IMR-90 (cell line): Measurements from ENCODE around the gene BCL11A. TPM values are rescaled to one million over a fixed set of nuclear protein-coding genes. Genes with fewer than 3 reads are reported as not detected.

Source experiments
- ATAC-seq: fragments of 200-7000 bp; cut with Tn5 transposase; 2 replicates; pipeline ENCODE4 v1.9.1; 2020; ENCODE audit warnings: low read depth, mild to moderate bottlenecking, moderate library complexity
- BruUV-seq: library from RNA; stranded (reverse); fragments of 400-500 nt; replicated peaks from 2 replicates; lab custom pipeline; 2021; lab: Mats Ljungman, UMichigan
- CTCF ChIA-PET: fragments of 300-600 bp; formaldehyde crosslinking; extraction: SDS; loops from one replicate; lab custom pipeline; 2021; ENCODE audit warnings: antibody characterized with exemption; lab: Yijun Ruan, JAX
- POLR2A ChIA-PET: fragments of 300-600 bp; sonication (Branson Sonifier 250); formaldehyde crosslinking; loops from one replicate; lab custom pipeline; 2022; ENCODE audit warnings: antibody characterized with exemption; ENCODE audit not compliant: unreplicated experiment; lab: Charles Lee
- DNase-seq: peaks from one replicate; pipeline ENCODE4 v3.0.0; 2013
- H2AFZ ChIP-seq: replicated peaks from 2 replicates; pipeline ENCODE3; 2013; ENCODE audit warnings: low read length, mild to moderate bottlenecking; ENCODE audit not compliant: poor library complexity
- H2AK5ac ChIP-seq: 2 replicates; pipeline ENCODE4 v1.6.1; 2013; ENCODE audit warnings: low read depth, low read length, inconsistent platforms
- H2AK9ac ChIP-seq: replicated peaks from 2 replicates; pipeline ENCODE3; 2013; ENCODE audit warnings: mild to moderate bottlenecking, low read depth, low read length, moderate library complexity; ENCODE audit not compliant: poor library complexity
- H2BK120ac ChIP-seq: 2 replicates; pipeline ENCODE4 v1.6.1; 2013; ENCODE audit warnings: low read depth, low read length, inconsistent platforms
- H2BK15ac ChIP-seq: 3 replicates; pipeline ENCODE4 v1.6.1; 2013; ENCODE audit warnings: low read depth, low read length, inconsistent platforms
- H2BK20ac ChIP-seq: 2 replicates; pipeline ENCODE4 v1.6.1; 2013; ENCODE audit warnings: low read depth, mild to moderate bottlenecking, inconsistent platforms, low read length, moderate library complexity
- H2BK5ac ChIP-seq: 2 replicates; pipeline ENCODE4 v1.6.1; 2013; ENCODE audit warnings: mild to moderate bottlenecking, low read depth, low read length, inconsistent platforms; ENCODE audit not compliant: poor library complexity, severe bottlenecking
- H3K14ac ChIP-seq: replicated peaks from 2 replicates; pipeline ENCODE4 v1.6.1; 2013; ENCODE audit warnings: low read depth, low read length, inconsistent platforms
- H3K18ac ChIP-seq: 2 replicates; pipeline ENCODE4 v1.6.1; 2013; ENCODE audit warnings: low read depth, low read length, control low read depth
- H3K23ac ChIP-seq: 2 replicates; pipeline ENCODE4 v1.6.1; 2013; ENCODE audit warnings: low read depth, low read length, inconsistent platforms
- H3K27ac ChIP-seq: 2 replicates; pipeline ENCODE4 v1.5.1; 2013; ENCODE audit warnings: mild to moderate bottlenecking, control low read depth, low read length; ENCODE audit not compliant: insufficient read depth
- H3K27me3 ChIP-seq: 2 replicates; pipeline ENCODE4 v1.6.1; 2013; ENCODE audit warnings: low read length; ENCODE audit not compliant: control insufficient read depth, insufficient read depth
- H3K36me3 ChIP-seq: 2 replicates; pipeline ENCODE4 v1.6.1; 2013; ENCODE audit warnings: low read length, mixed read lengths; ENCODE audit not compliant: control insufficient read depth, insufficient read depth
- H3K4ac ChIP-seq: 2 replicates; pipeline ENCODE4 v1.6.1; 2013; ENCODE audit warnings: low read depth, low read length, inconsistent platforms
- H3K4me1 ChIP-seq: 2 replicates; pipeline ENCODE4 v1.6.1; 2013; ENCODE audit warnings: low read length, mixed read lengths; ENCODE audit not compliant: control insufficient read depth, insufficient read depth
- H3K4me2 ChIP-seq: 2 replicates; pipeline ENCODE4 v1.6.1; 2013; ENCODE audit warnings: low read depth, mild to moderate bottlenecking, control low read depth, low read length, moderate library complexity
- H3K4me3 ChIP-seq: 2 replicates; pipeline ENCODE4 v1.5.1; 2013; ENCODE audit warnings: low read depth, mild to moderate bottlenecking, control low read depth, low read length, moderate library complexity; ENCODE audit not compliant: insufficient read depth
- H3K56ac ChIP-seq: 2 replicates; pipeline ENCODE4 v1.6.1; 2013; ENCODE audit warnings: low read length, inconsistent platforms; ENCODE audit not compliant: insufficient read depth; ENCODE audit errors: extremely low read depth
- H3K79me1 ChIP-seq, 2 experiments: 2 replicates each; pipeline ENCODE4 v1.6.1; 2013; ENCODE audit warnings: low read length in 2 of 2, inconsistent platforms in 1 of 2, low read depth in 1 of 2
- H3K9ac ChIP-seq: 2 replicates; pipeline ENCODE4 v1.6.1; 2013; ENCODE audit warnings: low read depth, low read length, control low read depth
- H3K9me1 ChIP-seq: 2 replicates; pipeline ENCODE4 v1.6.1; 2013; ENCODE audit warnings: low read length, inconsistent platforms; ENCODE audit not compliant: insufficient read depth
- H3K9me3 ChIP-seq: 2 replicates; pipeline ENCODE4 v1.6.1; 2013; ENCODE audit warnings: low read length; ENCODE audit not compliant: control insufficient read depth, insufficient read depth
- H4K20me1 ChIP-seq: 2 replicates; pipeline ENCODE4 v1.6.1; 2013; ENCODE audit warnings: low read length, inconsistent platforms; ENCODE audit not compliant: insufficient read depth
- H4K5ac ChIP-seq: 2 replicates; pipeline ENCODE4 v1.6.1; 2013; ENCODE audit warnings: mild to moderate bottlenecking, low read depth, low read length, control low read depth
- H4K8ac ChIP-seq, 2 experiments: 2 replicates each; pipeline ENCODE4 v1.6.1; 2013; ENCODE audit warnings: low read depth in 2 of 2, low read length in 2 of 2, control low read depth in 1 of 2, inconsistent platforms in 1 of 2
- H4K91ac ChIP-seq: 2 replicates; pipeline ENCODE4 v1.6.1; 2013; ENCODE audit warnings: low read depth, low read length, inconsistent platforms; ENCODE audit not compliant: insufficient read depth
- CEBPB ChIP-seq: IDR thresholded peaks from 2 replicates; pipeline ENCODE4 v1.6.1; 2012; ENCODE audit warnings: low read depth, low read length, improper control_type of control experiment
- CHD1 ChIP-seq: IDR thresholded peaks from 2 replicates; pipeline ENCODE4 v1.6.1; 2012; ENCODE audit warnings: low read depth, low read length, improper control_type of control experiment
- RFX5 ChIP-seq: IDR thresholded peaks from 2 replicates; pipeline ENCODE4 v1.8.0; 2012; ENCODE audit warnings: low read depth, mild to moderate bottlenecking, low read length, moderate library complexity
- SMC3 ChIP-seq: fragments of 150-350 bp; IDR thresholded peaks from 2 replicates; pipeline ENCODE4 v1.6.1; 2016; ENCODE audit warnings: low read depth, mild to moderate bottlenecking, antibody characterized with exemption, low read length, moderate library complexity
- WGBS, 2 experiments: methylation state at CpG; one replicate each; pipeline versions ENCODE4 v1.1.5 to v1.1.7; 2013; ENCODE audit warnings: missing lambda C conversion rate in 2 of 2; ENCODE audit not compliant: insufficient read length in 1 of 2; ENCODE audit errors: extremely low coverage in 2 of 2; 5-methylcytosine and 5-hydroxymethylcytosine counted together
- dilution Hi-C: fragments of 300-500 bp; cut with HindIII; formaldehyde crosslinking; loops from one replicate; pipeline ENCODE4 v1.14.3; 2018; ENCODE audit warnings: low sequenced_read_pairs; ENCODE audit not compliant: unreplicated experiment
- in situ Hi-C: fragments of 300-500 bp; cut with MboI; formaldehyde crosslinking; loops from 3 replicates; pipeline ENCODE4 v1.14.3; 2019; ENCODE audit warnings: low sequenced_read_pairs, inconsistent platforms, mixed read lengths
- intact Hi-C: fragments of 100-400 bp; cut with micrococcal nuclease; formaldehyde crosslinking; loops from 2 replicates; pipeline ENCODE4 v1.10.0; 2022
- polyA plus RNA-seq, 3 experiments: library from polyadenylated mRNA; depleted of rRNA; stranded (reverse); fragments of >200 nt; gene quantifications; 2 replicates each; pipeline ENCODE4 v1.2.3, GENCODE V29; 2012; ENCODE audit warnings: low replicate concordance in 1 of 3
- total RNA-seq: library from RNA; depleted of rRNA; stranded (reverse); fragments of >200 nt; gene quantifications from 2 replicates; pipeline ENCODE4 v1.2.3, GENCODE V29; 2012

Gene BCL11A
- total and polyA plus RNA-seq, 2 of the 4 experiments (the other 2 are of a cell fraction), result 1.0 to 1.1 TPM

GRCh38 chr2:60426880-60427279 lies 126.6 kb downstream of the BCL11A start:
- WGBS, 2 experiments, result no CpG with 5 or more reads among the region's 7 CpGs
- CTCF ChIA-PET, result no interaction called here
- H3K14ac ChIP-seq, result no peak overlapping the region

More at GRCh38 chr2:60426880-60427279, 126.6 kb downstream of the BCL11A start:
- Histone ChIP-seq H3K36me3 (no peaks in the 10 kb centered on the region), H2BK5ac (no peak overlapping the region), H3K56ac (no peak overlapping the region), H2BK20ac (no peak overlapping the region), H2BK15ac (no peak overlapping the region), H3K4ac (no peak overlapping the region), H3K9ac (no peak overlapping the region), H2BK120ac (no peak overlapping the region), H2AK5ac (no peak overlapping the region), H4K20me1 (no peaks in the 10 kb centered on the region), H4K8ac (no peak overlapping the region), H3K27me3 (no peaks in the 10 kb centered on the region), H3K4me1 (no peaks in the 10 kb centered on the region), H4K91ac (no peak overlapping the region), H3K9me3 (no peaks in the 10 kb centered on the region), H3K9me1 (no peaks in the 10 kb centered on the region), H3K23ac (no peak overlapping the region), H4K5ac (no peak overlapping the region), H2AK9ac (no peak overlapping the region), H2AFZ (no peak overlapping the region), H3K4me2 (no peak overlapping the region), H3K4me3 (no peak overlapping the region), H3K27ac (no peak overlapping the region), H3K18ac (no peak overlapping the region), H3K79me1 (no peaks in the 10 kb centered on the region)
- ATAC-seq, result no peak
- in situ Hi-C loops, result no loop called here
- TF ChIP-seq CEBPB, result no peak
- no peak for TF ChIP-seq CHD1
- TF ChIP-seq RFX5, result no peak
- TF ChIP-seq SMC3, result no peak
- POLR2A ChIA-PET, result no interaction called here
- no TSS peak for BruUV-seq
- DNase-seq, result no peak
- dilution Hi-C loops, result no loop called here
- intact Hi-C loops, result no loop called here
